ENCODE measurements around the gene MEGF6.

Gene MEGF6

GRCh38 chr1:3651930-3652547 lies 40.7 kb upstream of the MEGF6 start, which contains the start of gene TP73:
TP73 (plus strand) TSS chr1:3652516; CDS start chr1:3682366, 29,850 bp downstream.
- Histone ChIP-seq H3K27ac (replicated peaks) (no peak within 1 kb of the TSS), H3K27me3 (ENCODE audit: insufficient read depth, poor library complexity, severe bottlenecking) (peaks cover 57% of the 10 kb centered on the region), H3K4me3 (replicated peaks; ENCODE audit: insufficient read depth, low read length) (peak within 1 kb of the TSS; percentile 26)
- DNase-seq (ENCODE audit: low read depth in 1 of 2, low spot score in 1 of 2), result no peak
- TF ChIP-seq, protein P1, sequence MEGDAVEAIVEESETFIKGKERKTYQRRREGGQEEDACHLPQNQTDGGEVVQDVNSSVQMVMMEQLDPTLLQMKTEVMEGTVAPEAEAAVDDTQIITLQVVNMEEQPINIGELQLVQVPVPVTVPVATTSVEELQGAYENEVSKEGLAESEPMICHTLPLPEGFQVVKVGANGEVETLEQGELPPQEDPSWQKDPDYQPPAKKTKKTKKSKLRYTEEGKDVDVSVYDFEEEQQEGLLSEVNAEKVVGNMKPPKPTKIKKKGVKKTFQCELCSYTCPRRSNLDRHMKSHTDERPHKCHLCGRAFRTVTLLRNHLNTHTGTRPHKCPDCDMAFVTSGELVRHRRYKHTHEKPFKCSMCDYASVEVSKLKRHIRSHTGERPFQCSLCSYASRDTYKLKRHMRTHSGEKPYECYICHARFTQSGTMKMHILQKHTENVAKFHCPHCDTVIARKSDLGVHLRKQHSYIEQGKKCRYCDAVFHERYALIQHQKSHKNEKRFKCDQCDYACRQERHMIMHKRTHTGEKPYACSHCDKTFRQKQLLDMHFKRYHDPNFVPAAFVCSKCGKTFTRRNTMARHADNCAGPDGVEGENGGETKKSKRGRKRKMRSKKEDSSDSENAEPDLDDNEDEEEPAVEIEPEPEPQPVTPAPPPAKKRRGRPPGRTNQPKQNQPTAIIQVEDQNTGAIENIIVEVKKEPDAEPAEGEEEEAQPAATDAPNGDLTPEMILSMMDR (IDR thresholded peaks at IDR 0.05; ENCODE audit: insufficient read depth, low read length), result no peak
- TF ChIP-seq POLR2AphosphoS5 (IDR thresholded peaks at IDR 0.05; ENCODE audit: low read depth) (no peak), GABPA (IDR thresholded peaks at IDR 0.05; ENCODE audit: low read depth) (no peak), SPI1 (IDR thresholded peaks at IDR 0.05; ENCODE audit: borderline replicate concordance, low read depth) (no peak)
- TF ChIP-seq, protein P2, sequence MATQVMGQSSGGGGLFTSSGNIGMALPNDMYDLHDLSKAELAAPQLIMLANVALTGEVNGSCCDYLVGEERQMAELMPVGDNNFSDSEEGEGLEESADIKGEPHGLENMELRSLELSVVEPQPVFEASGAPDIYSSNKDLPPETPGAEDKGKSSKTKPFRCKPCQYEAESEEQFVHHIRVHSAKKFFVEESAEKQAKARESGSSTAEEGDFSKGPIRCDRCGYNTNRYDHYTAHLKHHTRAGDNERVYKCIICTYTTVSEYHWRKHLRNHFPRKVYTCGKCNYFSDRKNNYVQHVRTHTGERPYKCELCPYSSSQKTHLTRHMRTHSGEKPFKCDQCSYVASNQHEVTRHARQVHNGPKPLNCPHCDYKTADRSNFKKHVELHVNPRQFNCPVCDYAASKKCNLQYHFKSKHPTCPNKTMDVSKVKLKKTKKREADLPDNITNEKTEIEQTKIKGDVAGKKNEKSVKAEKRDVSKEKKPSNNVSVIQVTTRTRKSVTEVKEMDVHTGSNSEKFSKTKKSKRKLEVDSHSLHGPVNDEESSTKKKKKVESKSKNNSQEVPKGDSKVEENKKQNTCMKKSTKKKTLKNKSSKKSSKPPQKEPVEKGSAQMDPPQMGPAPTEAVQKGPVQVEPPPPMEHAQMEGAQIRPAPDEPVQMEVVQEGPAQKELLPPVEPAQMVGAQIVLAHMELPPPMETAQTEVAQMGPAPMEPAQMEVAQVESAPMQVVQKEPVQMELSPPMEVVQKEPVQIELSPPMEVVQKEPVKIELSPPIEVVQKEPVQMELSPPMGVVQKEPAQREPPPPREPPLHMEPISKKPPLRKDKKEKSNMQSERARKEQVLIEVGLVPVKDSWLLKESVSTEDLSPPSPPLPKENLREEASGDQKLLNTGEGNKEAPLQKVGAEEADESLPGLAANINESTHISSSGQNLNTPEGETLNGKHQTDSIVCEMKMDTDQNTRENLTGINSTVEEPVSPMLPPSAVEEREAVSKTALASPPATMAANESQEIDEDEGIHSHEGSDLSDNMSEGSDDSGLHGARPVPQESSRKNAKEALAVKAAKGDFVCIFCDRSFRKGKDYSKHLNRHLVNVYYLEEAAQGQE (IDR thresholded peaks at IDR 0.05; ENCODE audit: insufficient replicate concordance, low read depth), result no peak

GRCh38 chr1:3651026-3651929 lies 40.0 kb upstream of the MEGF6 start:
- TF ChIP-seq GABPA (IDR thresholded peaks at IDR 0.05; ENCODE audit: low read depth), result no peak
- TF ChIP-seq, protein P1 (IDR thresholded peaks at IDR 0.05; ENCODE audit: insufficient read depth, low read length), result no peak
- no peak for TF ChIP-seq SPI1 (IDR thresholded peaks at IDR 0.05; ENCODE audit: borderline replicate concordance, low read depth)
- TF ChIP-seq, protein P2 (IDR thresholded peaks at IDR 0.05; ENCODE audit: insufficient replicate concordance, low read depth), result no peak
- TF ChIP-seq POLR2AphosphoS5 (IDR thresholded peaks at IDR 0.05; ENCODE audit: low read depth), result no peak
- peaks cover 52% of the 10 kb centered on the region for H3K27me3 ChIP-seq (ENCODE audit: insufficient read depth, poor library complexity, severe bottlenecking)
- no peak overlapping the region for H3K4me3 ChIP-seq (replicated peaks; ENCODE audit: insufficient read depth, low read length)
- no peak overlapping the region for H3K27ac ChIP-seq (replicated peaks)
- DNase-seq (ENCODE audit: low read depth in 1 of 2, low spot score in 1 of 2), result no peak

DNA sequence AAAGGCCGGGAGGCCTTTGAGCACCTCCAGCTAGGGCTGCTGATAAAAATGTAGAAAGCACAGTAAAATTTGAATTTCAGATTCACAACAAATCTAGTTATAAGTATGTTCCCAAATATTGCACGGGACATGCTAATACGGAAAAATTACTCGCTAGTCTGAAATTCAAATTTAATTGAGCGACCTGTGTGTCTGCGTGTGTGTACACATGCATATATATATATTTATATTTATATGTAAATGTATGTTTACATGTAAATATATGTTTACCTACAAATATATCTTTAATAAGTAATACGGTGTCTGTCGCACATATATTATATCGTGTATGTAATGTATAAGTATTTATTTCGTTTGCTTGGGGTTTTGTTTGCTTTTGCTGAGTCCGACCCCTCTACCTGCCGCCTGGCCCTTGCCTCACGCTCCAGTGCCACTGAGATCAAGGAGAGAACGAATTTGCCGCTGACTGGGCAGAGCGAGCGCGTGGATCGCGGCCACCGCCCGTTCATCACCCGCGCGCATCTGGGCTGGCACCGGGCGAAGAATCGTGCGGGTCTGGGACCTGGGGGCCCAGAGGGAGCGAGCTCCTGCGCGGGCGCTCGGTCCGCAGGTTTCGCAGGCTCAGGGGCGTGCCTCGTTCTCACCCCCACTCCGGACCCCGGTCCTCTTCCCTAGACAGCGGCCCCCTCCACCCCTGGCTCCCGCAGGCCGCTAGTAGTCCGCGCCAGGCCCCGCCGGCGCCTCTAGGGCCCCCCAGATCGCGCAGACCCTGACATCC lies 39.1 kb upstream of the MEGF6 start:
- H3K4me3 ChIP-seq (replicated peaks; ENCODE audit: insufficient read depth, low read length), result no peak overlapping the region
- TF ChIP-seq POLR2AphosphoS5 (IDR thresholded peaks at IDR 0.05; ENCODE audit: low read depth) (no peak), GABPA (IDR thresholded peaks at IDR 0.05; ENCODE audit: low read depth) (no peak), SPI1 (IDR thresholded peaks at IDR 0.05; ENCODE audit: borderline replicate concordance, low read depth) (no peak)
- TF ChIP-seq, protein P2 (IDR thresholded peaks at IDR 0.05; ENCODE audit: insufficient replicate concordance, low read depth), result no peak
- TF ChIP-seq, protein P1 (IDR thresholded peaks at IDR 0.05; ENCODE audit: insufficient read depth, low read length), result no peak
- no peak for DNase-seq (ENCODE audit: low read depth in 1 of 2, low spot score in 1 of 2)
- peaks cover 46% of the 10 kb centered on the region for H3K27me3 ChIP-seq (ENCODE audit: insufficient read depth, poor library complexity, severe bottlenecking)
- no peak overlapping the region for H3K27ac ChIP-seq (replicated peaks)
